Esophagus (tissue), 2 donors: Measurements from ENCODE around the gene ZNF678. TPM values are rescaled to one million over a fixed set of nuclear protein-coding genes. Genes with fewer than 3 reads are reported as not detected.

ENCODE experiments used
- H3K27ac ChIP-seq, 2 donors: one replicate each; pipeline ENCODE4 v1.5.1; 2013; ENCODE audit warnings: low read depth in 2 of 2, mild to moderate bottlenecking in 2 of 2, inconsistent platforms in 1 of 2, low read length in 1 of 2, moderate library complexity in 1 of 2
- H3K27me3 ChIP-seq, 2 donors: one replicate each; pipeline ENCODE4 v1.6.1; 2013; ENCODE audit warnings: low read length in 2 of 2, control low read depth in 1 of 2, mild to moderate bottlenecking in 1 of 2; ENCODE audit not compliant: insufficient read depth in 2 of 2, control insufficient read depth in 1 of 2
- H3K36me3 ChIP-seq, 2 donors: one replicate each; pipeline ENCODE4 v1.6.1; 2013; ENCODE audit warnings: low read length in 1 of 2; ENCODE audit not compliant: control insufficient read depth in 2 of 2, insufficient read depth in 2 of 2
- H3K4me1 ChIP-seq, 2 donors: one replicate each; pipeline ENCODE4 v1.6.1; 2013; ENCODE audit warnings: low read length in 1 of 2; ENCODE audit not compliant: control insufficient read depth in 2 of 2, insufficient read depth in 2 of 2
- H3K4me3 ChIP-seq, 2 donors: one replicate each; pipeline ENCODE4 v1.5.1; 2013; ENCODE audit warnings: low read length in 2 of 2, mild to moderate bottlenecking in 2 of 2, low read depth in 1 of 2, moderate library complexity in 1 of 2
- H3K9me3 ChIP-seq, 2 donors: one replicate each; pipeline ENCODE4 v1.6.1; 2013; ENCODE audit warnings: mild to moderate bottlenecking in 2 of 2, low read depth in 1 of 2, low read length in 1 of 2, moderate library complexity in 1 of 2; ENCODE audit not compliant: control insufficient read depth in 2 of 2, insufficient read depth in 1 of 2
- WGBS, 2 donors: extraction: QIAGEN DNeasy Blood & Tissue Kit; methylation state at CpG; one replicate each; pipeline ENCODE4 v1.1.7; 2013; 5-methylcytosine and 5-hydroxymethylcytosine counted together
- polyA plus RNA-seq, 2 donors: library from polyadenylated mRNA; stranded (reverse); fragments of 200-250 nt; gene quantifications; one replicate each; pipeline ENCODE4 v1.2.3, GENCODE V29; 2013
- donor health status: healthy with polysubstance abuse.
- donor health status: Bipolar disorder and iron deficiency.

Gene ZNF678
- polyA plus RNA-seq, 2 donors = 0.77 to 0.79 TPM

DNA sequence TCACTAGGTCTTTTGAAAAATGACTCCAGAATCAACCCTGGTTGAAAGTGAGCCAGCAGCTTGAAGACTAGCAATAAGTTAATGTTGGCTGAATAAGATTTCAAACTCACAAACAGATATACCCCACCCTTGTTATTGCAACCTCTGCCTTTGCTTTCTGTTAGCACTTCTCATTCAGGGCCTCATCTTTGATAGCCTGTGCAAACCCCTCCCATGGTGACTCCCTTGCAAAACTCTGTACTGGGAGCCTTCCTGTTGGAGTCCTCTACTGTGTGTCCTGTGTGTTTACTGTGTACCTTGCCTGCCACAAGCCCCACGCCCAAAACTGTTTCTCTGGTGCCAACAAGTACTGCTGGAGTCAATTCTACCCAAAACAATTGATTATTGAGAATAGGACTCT is 50.2 kb downstream of the ZNF678 start:
- H3K27me3 ChIP-seq = no peaks in the 10 kb centered on the region
- H3K36me3 ChIP-seq = peaks cover 2 to 16% of the 10 kb centered on the region in 2 donors
- peaks cover 9 to 12% of the 10 kb centered on the region in 2 donors for H3K9me3 ChIP-seq
- H3K27ac ChIP-seq = no peak overlapping the region
- 86 to 92% methylated on average over 1 of the region's 1 CpG for WGBS, 2 donors
- no peak overlapping the region for H3K4me3 ChIP-seq
- H3K4me1 ChIP-seq = peaks cover 0 to 2% of the 10 kb centered on the region in 2 donors

- no peaks in the 10 kb centered on the region for H3K4me1 ChIP-seq
- WGBS, 2 donors = 84% methylated on average over 1 of the region's 1 CpG
- no peak overlapping the region for H3K27ac ChIP-seq
- H3K9me3 ChIP-seq = peaks cover 8 to 11% of the 10 kb centered on the region in 2 donors
- peaks cover 0 to 4% of the 10 kb centered on the region in 2 donors for H3K36me3 ChIP-seq
- H3K27me3 ChIP-seq = no peaks in the 10 kb centered on the region
- H3K4me3 ChIP-seq = no peak overlapping the region
These were observed 57.9 kb downstream of the ZNF678 start for GRCh38 chr1:227621211-227621610.

- no peaks in the 10 kb centered on the region for H3K27me3 ChIP-seq
- H3K9me3 ChIP-seq = peaks cover 7% of the 10 kb centered on the region in 2 donors
- H3K4me1 ChIP-seq = no peaks in the 10 kb centered on the region
- no peak overlapping the region for H3K4me3 ChIP-seq
- no peak overlapping the region for H3K27ac ChIP-seq
- peaks cover 0 to 4% of the 10 kb centered on the region in 2 donors for H3K36me3 ChIP-seq
- WGBS, 2 donors = 72 to 89% methylated on average over 1 of the region's 1 CpG
These were observed 59.6 kb downstream of the ZNF678 start for GRCh38 chr1:227622739-227623475.

DNA sequence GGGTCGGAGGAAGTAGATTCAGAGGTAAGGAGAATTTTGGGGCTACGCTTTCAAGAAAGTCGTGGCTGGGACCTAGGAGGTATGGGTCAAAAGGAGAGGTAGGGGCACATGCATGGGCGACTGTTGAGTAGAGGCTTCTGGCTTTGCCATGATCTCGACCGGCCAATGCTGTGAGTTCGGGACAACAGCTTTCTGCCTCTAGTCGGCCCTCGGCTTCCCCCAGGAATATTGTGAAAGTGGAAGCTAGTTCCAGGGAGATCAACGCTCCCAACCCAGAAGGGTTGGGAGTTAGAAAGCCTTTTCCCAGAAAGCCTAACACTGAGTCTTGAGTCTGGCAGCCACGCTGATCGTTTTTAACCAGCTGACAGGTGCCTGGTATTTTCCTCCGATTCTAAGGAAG is 69.0 kb downstream of the ZNF678 start:
- H3K36me3 ChIP-seq = peaks cover 0 to 2% of the 10 kb centered on the region in 2 donors

GRCh38 chr1:227635596-227635995 is 72.2 kb downstream of the ZNF678 start:
- Histone ChIP-seq H3K27me3 (no peaks in the 10 kb centered on the region), H3K36me3 (peaks cover 0 to 2% of the 10 kb centered on the region in 2 donors), H3K4me1 (no peaks in the 10 kb centered on the region), H3K9me3 (peaks cover 10 to 46% of the 10 kb centered on the region in 2 donors), H3K27ac (no peak overlapping the region), H3K4me3 (no peak overlapping the region)
- WGBS, 2 donors = 99% methylated on average over 9 of the region's 9 CpGs

More for the DNA sequence above, 69.0 kb downstream of the ZNF678 start:
- Histone ChIP-seq H3K27ac (no peak overlapping the region), H3K4me1 (no peaks in the 10 kb centered on the region), H3K27me3 (no peaks in the 10 kb centered on the region), H3K9me3 (peaks cover 10 to 30% of the 10 kb centered on the region in 2 donors), H3K4me3 (no peak overlapping the region)
- 88 to 95% methylated on average over 13 of the region's 13 CpGs for WGBS, 2 donors

GRCh38 chr1:227654431-227654830 is 91.1 kb downstream of the ZNF678 start:
- H3K36me3 ChIP-seq = peaks cover 3 to 6% of the 10 kb centered on the region in 2 donors

GRCh38 chr1:227654858-227655752 is 91.7 kb downstream of the ZNF678 start:
- WGBS, 2 donors = 96 to 97% methylated on average over 6 of the region's 6 CpGs
- H3K4me1 ChIP-seq = no peaks in the 10 kb centered on the region
- H3K27me3 ChIP-seq = no peaks in the 10 kb centered on the region
- peaks cover 3 to 6% of the 10 kb centered on the region in 2 donors for H3K36me3 ChIP-seq
- no peak overlapping the region for H3K4me3 ChIP-seq
- peaks cover 2 to 10% of the 10 kb centered on the region in 2 donors for H3K9me3 ChIP-seq
- no peak overlapping the region for H3K27ac ChIP-seq

More at GRCh38 chr1:227654431-227654830, 91.1 kb downstream of the ZNF678 start:
- H3K4me1 ChIP-seq = no peaks in the 10 kb centered on the region
- H3K27ac ChIP-seq = no peak overlapping the region
- no peak overlapping the region for H3K4me3 ChIP-seq
- peaks cover 2 to 10% of the 10 kb centered on the region in 2 donors for H3K9me3 ChIP-seq
- WGBS, 2 donors = 93 to 97% methylated on average over 2 of the region's 2 CpGs
- H3K27me3 ChIP-seq = no peaks in the 10 kb centered on the region

- H3K27ac ChIP-seq = no peak overlapping the region
These were observed 98.1 kb downstream of the ZNF678 start for GRCh38 chr1:227661495-227661894.

GRCh38 chr1:227662933-227663332 is 99.6 kb downstream of the ZNF678 start:
- Histone ChIP-seq H3K27ac (no peak overlapping the region), H3K36me3 (no peaks in the 10 kb centered on the region), H3K4me1 (no peaks in the 10 kb centered on the region), H3K4me3 (no peak overlapping the region), H3K9me3 (peaks cover 14 to 30% of the 10 kb centered on the region in 2 donors), H3K27me3 (no peaks in the 10 kb centered on the region)
- WGBS, 2 donors = 75 to 97% methylated on average over 2 of the region's 2 CpGs

More at GRCh38 chr1:227661495-227661894, 98.1 kb downstream of the ZNF678 start:
- Histone ChIP-seq H3K4me3 (no peak overlapping the region), H3K9me3 (peaks cover 9 to 24% of the 10 kb centered on the region in 2 donors), H3K36me3 (no peaks in the 10 kb centered on the region), H3K4me1 (no peaks in the 10 kb centered on the region), H3K27me3 (no peaks in the 10 kb centered on the region)
